ENCODE measurements around the gene FAM117B.

- TF ChIP-seq EGR1 (IDR thresholded peaks at IDR 0.05; ENCODE audit: low read depth in 2 of 2) = no peak
- TF ChIP-seq CTCF (IDR thresholded peaks at IDR 0.05; ENCODE audit: low read depth, low read length, missing input control) = no peak
- no peak for TF ChIP-seq TAF1 (conservative IDR thresholded peaks at IDR 0.05)
- no peak for TF ChIP-seq SP1 (IDR thresholded peaks at IDR 0.05)
- TF ChIP-seq YY1 (IDR thresholded peaks at IDR 0.05) = no peak
- TF ChIP-seq, protein P1, sequence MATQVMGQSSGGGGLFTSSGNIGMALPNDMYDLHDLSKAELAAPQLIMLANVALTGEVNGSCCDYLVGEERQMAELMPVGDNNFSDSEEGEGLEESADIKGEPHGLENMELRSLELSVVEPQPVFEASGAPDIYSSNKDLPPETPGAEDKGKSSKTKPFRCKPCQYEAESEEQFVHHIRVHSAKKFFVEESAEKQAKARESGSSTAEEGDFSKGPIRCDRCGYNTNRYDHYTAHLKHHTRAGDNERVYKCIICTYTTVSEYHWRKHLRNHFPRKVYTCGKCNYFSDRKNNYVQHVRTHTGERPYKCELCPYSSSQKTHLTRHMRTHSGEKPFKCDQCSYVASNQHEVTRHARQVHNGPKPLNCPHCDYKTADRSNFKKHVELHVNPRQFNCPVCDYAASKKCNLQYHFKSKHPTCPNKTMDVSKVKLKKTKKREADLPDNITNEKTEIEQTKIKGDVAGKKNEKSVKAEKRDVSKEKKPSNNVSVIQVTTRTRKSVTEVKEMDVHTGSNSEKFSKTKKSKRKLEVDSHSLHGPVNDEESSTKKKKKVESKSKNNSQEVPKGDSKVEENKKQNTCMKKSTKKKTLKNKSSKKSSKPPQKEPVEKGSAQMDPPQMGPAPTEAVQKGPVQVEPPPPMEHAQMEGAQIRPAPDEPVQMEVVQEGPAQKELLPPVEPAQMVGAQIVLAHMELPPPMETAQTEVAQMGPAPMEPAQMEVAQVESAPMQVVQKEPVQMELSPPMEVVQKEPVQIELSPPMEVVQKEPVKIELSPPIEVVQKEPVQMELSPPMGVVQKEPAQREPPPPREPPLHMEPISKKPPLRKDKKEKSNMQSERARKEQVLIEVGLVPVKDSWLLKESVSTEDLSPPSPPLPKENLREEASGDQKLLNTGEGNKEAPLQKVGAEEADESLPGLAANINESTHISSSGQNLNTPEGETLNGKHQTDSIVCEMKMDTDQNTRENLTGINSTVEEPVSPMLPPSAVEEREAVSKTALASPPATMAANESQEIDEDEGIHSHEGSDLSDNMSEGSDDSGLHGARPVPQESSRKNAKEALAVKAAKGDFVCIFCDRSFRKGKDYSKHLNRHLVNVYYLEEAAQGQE (IDR thresholded peaks at IDR 0.05) = no peak
- TF ChIP-seq HNF4G (IDR thresholded peaks at IDR 0.05) = no peak
- TF ChIP-seq, protein P2, sequence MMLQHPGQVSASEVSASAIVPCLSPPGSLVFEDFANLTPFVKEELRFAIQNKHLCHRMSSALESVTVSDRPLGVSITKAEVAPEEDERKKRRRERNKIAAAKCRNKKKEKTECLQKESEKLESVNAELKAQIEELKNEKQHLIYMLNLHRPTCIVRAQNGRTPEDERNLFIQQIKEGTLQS (IDR thresholded peaks at IDR 0.05) = no peak
- TF ChIP-seq RAD21 (IDR thresholded peaks at IDR 0.05) = no peak
- no peak for TF ChIP-seq FOXA1 (IDR thresholded peaks at IDR 0.05)
- TF ChIP-seq MAX (IDR thresholded peaks at IDR 0.05) = no peak
- TF ChIP-seq GABPA (IDR thresholded peaks at IDR 0.05 in 1 of 2, conservative IDR thresholded peaks at IDR 0.05 in 1 of 2) = no peak
Measured at GRCh38 chr2:202716953-202717597, 82.3 kb downstream of the FAM117B start.
